Esophagus muscularis mucosa (tissue), 4 donors: ENCODE results near the gene AP2A1. TPM values are rescaled to one million over a fixed set of nuclear protein-coding genes. Genes with fewer than 3 reads are reported as not detected.

Source experiments
- DNase-seq: peaks from one replicate; pipeline ENCODE4 v3.0.0-alpha.2; 2017; ENCODE audit errors: extremely low spot score
- H3K27ac ChIP-seq, 4 donors: fragments of 200-600 bp; sonication (generic); replicated peaks in 1 of 4; 1 replicate in 3 of 4; 2 replicates in 1 of 4; pipeline ENCODE4 v1.5.1; 2016 to 2019; ENCODE audit warnings: mild to moderate bottlenecking in 1 of 4
- H3K27me3 ChIP-seq, 4 donors: fragments of 200-600 bp; sonication (generic); one replicate each; pipeline versions ENCODE4 v1.5.1 to v1.6.0; 2016 to 2019
- H3K36me3 ChIP-seq, 4 donors: fragments of 200-600 bp; sonication (generic); one replicate each; pipeline ENCODE4 v1.5.1; 2016 to 2019
- H3K4me1 ChIP-seq, 4 donors: fragments of 200-600 bp; sonication (generic); one replicate each; pipeline ENCODE4 v1.5.1; 2016 to 2019
- H3K4me3 ChIP-seq, 4 donors: fragments of 200-600 bp; sonication (generic); 1 replicate in 2 of 4; 2 replicates in 2 of 4; pipeline ENCODE4 v1.5.1; 2016 to 2019; ENCODE audit warnings: mild to moderate bottlenecking in 4 of 4, moderate library complexity in 1 of 4
- H3K9me3 ChIP-seq, 4 donors: fragments of 200-600 bp; sonication (generic); 1 replicate in 3 of 4; 2 replicates in 1 of 4; pipeline ENCODE4 v1.5.1; 2016 to 2019
- EP300 ChIP-seq: sonication (generic); formaldehyde crosslinking; IDR thresholded peaks from one replicate; pipeline ENCODE4 v1.6.1; 2017; ENCODE audit warnings: antibody characterized with exemption
- POLR2A ChIP-seq: fragments of 450-650 bp; IDR thresholded peaks from one replicate; pipeline ENCODE4 v1.6.1; 2017; ENCODE audit warnings: antibody characterized with exemption, moderate library complexity, mild to moderate bottlenecking, low read depth
- POLR2AphosphoS5 ChIP-seq, 2 donors: sonication (generic); formaldehyde crosslinking; IDR thresholded peaks; one replicate each; pipeline ENCODE4 v1.6.1; 2017; ENCODE audit warnings: antibody characterized with exemption in 2 of 2
- WGBS: methylation state at CpG from one replicate; pipeline ENCODE4 v1.1.5; 2018; 5-methylcytosine and 5-hydroxymethylcytosine counted together
- intact Hi-C: fragments of 100-400 bp; cut with DNase I; formaldehyde crosslinking; loops from one replicate; pipeline ENCODE4 v1.15.1; 2023
- total RNA-seq, 4 donors: library from RNA; depleted of rRNA; stranded (reverse); fragments of >200 nt; gene quantifications; one replicate each; pipeline versions ENCODE4 v1.1.0 to v1.2.1, GENCODE V29; 2016
- TF ChIP-seq, protein P1 (sequence below), 3 experiments: fragments of 200-600 bp in 2 of 3; fragments of 450-650 bp in 1 of 3; sonication (generic) in 2 of 3; IDR thresholded peaks; one replicate each; pipeline ENCODE4 v1.5.1; 2017 to 2019; ENCODE audit warnings: antibody characterized with exemption in 3 of 3, mild to moderate bottlenecking in 2 of 3, moderate library complexity in 1 of 3

AP2A1 gene
- total RNA-seq, 4 donors from 2014 or later = 56.9 to 114 (median 87.8) TPM

DNA sequence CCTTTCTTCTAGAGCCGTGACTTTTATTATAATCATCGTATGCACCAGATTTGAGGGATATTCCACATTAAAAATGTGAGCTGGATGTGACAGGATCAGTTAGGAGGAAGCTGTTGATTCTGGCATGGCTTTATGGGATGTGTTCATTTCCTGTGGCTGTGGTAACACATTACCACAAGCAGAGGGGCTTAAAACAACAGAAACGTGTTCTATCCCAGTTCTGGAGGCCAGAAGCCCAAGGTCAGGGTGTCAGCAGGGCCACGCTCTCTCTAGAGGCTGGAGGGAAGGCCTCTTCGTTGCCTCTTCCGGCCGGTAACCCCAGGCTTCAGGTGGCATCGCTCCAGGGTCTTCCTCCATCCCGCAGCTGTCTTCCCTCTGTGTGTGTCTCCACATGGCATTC lies 65.8 kb downstream of the AP2A1 start:
- Histone ChIP-seq H3K4me3 (no peak overlapping the region), H3K36me3 (peaks cover 52 to 100% (median 98%) of the 10 kb centered on the region in 4 donors), H3K4me1 (no peaks in the 10 kb centered on the region), H3K27me3 (no peaks in the 10 kb centered on the region), H3K9me3 (no peaks in the 10 kb centered on the region), H3K27ac (no peak overlapping the region)
- DNase-seq = no peak
- intact Hi-C loops = no loop called here
- TF ChIP-seq, protein P1, sequence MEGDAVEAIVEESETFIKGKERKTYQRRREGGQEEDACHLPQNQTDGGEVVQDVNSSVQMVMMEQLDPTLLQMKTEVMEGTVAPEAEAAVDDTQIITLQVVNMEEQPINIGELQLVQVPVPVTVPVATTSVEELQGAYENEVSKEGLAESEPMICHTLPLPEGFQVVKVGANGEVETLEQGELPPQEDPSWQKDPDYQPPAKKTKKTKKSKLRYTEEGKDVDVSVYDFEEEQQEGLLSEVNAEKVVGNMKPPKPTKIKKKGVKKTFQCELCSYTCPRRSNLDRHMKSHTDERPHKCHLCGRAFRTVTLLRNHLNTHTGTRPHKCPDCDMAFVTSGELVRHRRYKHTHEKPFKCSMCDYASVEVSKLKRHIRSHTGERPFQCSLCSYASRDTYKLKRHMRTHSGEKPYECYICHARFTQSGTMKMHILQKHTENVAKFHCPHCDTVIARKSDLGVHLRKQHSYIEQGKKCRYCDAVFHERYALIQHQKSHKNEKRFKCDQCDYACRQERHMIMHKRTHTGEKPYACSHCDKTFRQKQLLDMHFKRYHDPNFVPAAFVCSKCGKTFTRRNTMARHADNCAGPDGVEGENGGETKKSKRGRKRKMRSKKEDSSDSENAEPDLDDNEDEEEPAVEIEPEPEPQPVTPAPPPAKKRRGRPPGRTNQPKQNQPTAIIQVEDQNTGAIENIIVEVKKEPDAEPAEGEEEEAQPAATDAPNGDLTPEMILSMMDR (IDR thresholded peaks at IDR 0.05) = no peak
- TF ChIP-seq POLR2A (no peak), EP300 (no peak), POLR2AphosphoS5 (IDR thresholded peaks at IDR 0.05) (no peak)
- WGBS = 73% methylated on average over 9 of the region's 9 CpGs

DNA sequence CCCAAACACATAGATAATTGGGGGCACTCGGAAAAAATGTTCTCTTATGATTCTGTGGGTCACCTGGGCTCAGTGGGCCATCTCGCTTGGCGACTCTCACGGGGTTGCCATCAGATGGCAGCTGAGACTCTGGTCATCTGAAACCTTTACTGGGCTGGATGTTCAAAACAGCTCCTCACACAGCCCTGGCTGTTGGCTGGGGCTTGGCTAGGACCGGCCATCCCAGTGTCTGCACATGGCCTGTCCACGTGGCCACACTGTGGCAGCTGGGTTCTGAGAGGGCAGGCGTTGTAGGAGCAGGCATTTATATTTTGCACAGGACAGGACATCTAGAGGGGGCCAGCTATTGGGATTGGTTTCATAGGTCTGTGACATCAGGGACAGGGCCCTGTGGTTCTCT lies 66.8 kb downstream of the AP2A1 start:
- Histone ChIP-seq H3K4me3 (no peak overlapping the region), H3K27ac (no peak overlapping the region), H3K9me3 (no peaks in the 10 kb centered on the region), H3K36me3 (peaks cover 52 to 100% (median 100%) of the 10 kb centered on the region in 4 donors), H3K27me3 (no peaks in the 10 kb centered on the region), H3K4me1 (no peaks in the 10 kb centered on the region)
- no peak for DNase-seq
- no peak for TF ChIP-seq EP300
- TF ChIP-seq POLR2AphosphoS5 (IDR thresholded peaks at IDR 0.05) = no peak
- TF ChIP-seq, protein P1 (IDR thresholded peaks at IDR 0.05) = no peak
- no peak for TF ChIP-seq POLR2A
- WGBS = 83% methylated on average over 7 of the region's 7 CpGs
- intact Hi-C loops = no loop called here

DNA sequence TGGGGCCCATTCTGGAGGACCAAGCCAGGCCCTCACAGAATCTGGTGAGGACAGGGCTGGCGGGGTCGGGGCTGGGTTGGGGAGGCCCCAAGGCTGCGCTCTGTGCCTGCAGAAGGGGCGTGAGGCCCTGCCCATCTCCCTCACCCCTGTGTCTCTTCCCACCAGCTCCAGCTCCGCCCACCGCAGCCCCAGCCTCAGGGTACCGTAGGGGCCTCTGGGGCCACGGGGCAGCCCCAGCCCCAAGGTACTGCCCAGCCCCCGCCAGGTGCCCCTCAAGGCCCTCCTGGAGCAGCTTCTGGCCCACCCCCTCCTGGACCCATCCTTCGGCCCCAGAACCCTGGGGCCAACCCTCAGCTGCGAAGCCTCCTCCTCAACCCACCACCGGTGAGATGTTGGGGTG lies 68.8 kb downstream of the AP2A1 start:
- Histone ChIP-seq H3K4me1 (no peaks in the 10 kb centered on the region), H3K36me3 (peaks cover 52 to 95% (median 93%) of the 10 kb centered on the region in 4 donors), H3K9me3 (no peaks in the 10 kb centered on the region), H3K27me3 (no peaks in the 10 kb centered on the region), H3K27ac (no peak overlapping the region), H3K4me3 (no peak overlapping the region)
- TF ChIP-seq EP300 = no peak
- TF ChIP-seq, protein P1 (IDR thresholded peaks at IDR 0.05) = no peak
- TF ChIP-seq POLR2A = no peak
- no peak for TF ChIP-seq POLR2AphosphoS5 (IDR thresholded peaks at IDR 0.05)
- no peak for DNase-seq
- intact Hi-C loops = no loop called here
- no CpG with 5 or more reads among the region's 12 CpGs for whole genome bisulfite sequencing

DNA sequence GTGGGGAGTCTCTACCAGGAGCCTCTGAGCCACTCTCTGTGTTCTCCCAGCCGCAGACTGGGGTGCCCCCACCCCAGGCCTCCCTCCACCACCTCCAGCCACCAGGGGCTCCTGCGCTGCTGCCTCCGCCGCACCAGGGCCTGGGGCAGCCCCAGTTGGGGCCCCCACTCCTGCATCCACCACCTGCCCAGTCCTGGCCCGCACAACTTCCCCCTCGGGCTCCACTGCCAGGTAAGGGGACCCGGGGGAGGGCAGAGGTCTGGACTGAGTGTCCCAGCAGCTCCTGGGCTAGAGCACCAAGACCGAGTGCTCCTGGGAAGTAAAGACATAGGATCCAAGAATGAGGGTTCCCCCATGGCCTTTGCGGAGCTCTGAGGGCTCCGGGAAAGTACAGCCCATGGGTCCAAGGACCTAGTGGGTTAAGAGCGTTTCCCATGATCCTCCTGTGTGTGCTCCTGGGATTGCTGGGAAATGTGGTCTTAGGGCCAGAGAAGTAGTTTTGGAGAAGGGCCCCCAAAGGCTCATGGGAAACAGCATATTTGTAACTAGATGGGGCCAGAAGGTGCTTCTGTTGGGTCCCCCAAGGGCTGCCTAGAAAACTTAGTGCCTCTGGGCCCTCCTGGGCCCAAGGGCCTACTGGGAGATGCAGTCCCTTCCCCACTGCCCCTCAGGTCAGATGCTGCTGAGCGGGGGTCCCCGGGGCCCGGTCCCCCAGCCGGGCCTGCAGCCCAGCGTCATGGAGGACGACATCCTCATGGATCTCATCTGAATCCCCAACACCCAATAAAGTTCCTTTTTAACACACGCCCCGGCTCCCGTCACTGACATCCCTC lies 69.6 kb downstream of the AP2A1 start:
- DNase-seq = no peak
- Histone ChIP-seq H3K4me1 (no peaks in the 10 kb centered on the region), H3K27me3 (no peaks in the 10 kb centered on the region), H3K27ac (no peak overlapping the region), H3K9me3 (no peaks in the 10 kb centered on the region), H3K4me3 (no peak overlapping the region), H3K36me3 (peaks cover 52 to 90% (median 88%) of the 10 kb centered on the region in 4 donors)
- intact Hi-C loops = no loop called here
- WGBS = 95% methylated on average over 12 of the region's 20 CpGs
- TF ChIP-seq, protein P1 (IDR thresholded peaks at IDR 0.05) = no peak
- no peak for TF ChIP-seq POLR2A
- no peak for TF ChIP-seq EP300
- no peak for TF ChIP-seq POLR2AphosphoS5 (IDR thresholded peaks at IDR 0.05)
